Measurements from ENCODE around the gene LRRC53.

DNA sequence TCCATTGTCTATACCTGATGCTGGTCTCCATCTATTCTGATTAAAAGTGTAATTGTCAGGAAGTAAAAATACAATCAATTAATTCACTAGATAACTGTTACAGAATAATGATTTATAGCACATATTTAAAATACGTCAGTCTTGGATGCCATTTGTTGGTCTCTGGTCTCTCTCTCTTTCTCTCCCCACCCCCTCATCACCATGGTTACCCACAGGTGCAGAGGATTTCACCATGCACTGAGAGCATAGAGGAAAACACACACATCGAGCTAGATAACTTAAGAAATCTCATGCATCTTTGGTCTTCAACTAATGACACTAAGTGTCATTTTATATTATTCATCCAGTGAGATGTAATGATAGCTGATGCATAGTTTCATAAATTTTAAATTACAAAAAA lies 33.4 kb downstream of the LRRC53 start:
- TF ChIP-seq CTCF (IDR thresholded peaks at IDR 0.05) (no peak), POLR2AphosphoS5 (IDR thresholded peaks at IDR 0.05) (no peak)
